DOHH2 (cell line): ENCODE results near the gene CLK3.

ENCODE experiments used
- H3F3A ChIP-seq: fragments of 200-600 bp; sonication (generic), shearing (Covaris generic); 2 replicates; pipeline ENCODE4 v1.6.0; 2016; ENCODE audit warnings: antibody characterized with exemption, mild to moderate bottlenecking; ENCODE audit not compliant: control insufficient read depth, insufficient read depth
- H3K27ac ChIP-seq: fragments of 200-600 bp; sonication (generic); 2 replicates; pipeline ENCODE4 v1.5.1; 2014; ENCODE audit warnings: low read depth, mild to moderate bottlenecking, low read length, moderate library complexity
- H3K27me3 ChIP-seq: fragments of 200-600 bp; sonication (generic); 2 replicates; pipeline ENCODE4 v1.6.1; 2014; ENCODE audit warnings: mild to moderate bottlenecking, low read length, mixed read lengths; ENCODE audit not compliant: control insufficient read depth
- H3K36me3 ChIP-seq: fragments of 200-600 bp; sonication (generic); 2 replicates; pipeline ENCODE4 v1.6.1; 2014; ENCODE audit warnings: mild to moderate bottlenecking, low read length, moderate library complexity, mixed read lengths; ENCODE audit not compliant: control insufficient read depth
- H3K4me1 ChIP-seq: fragments of 200-600 bp; sonication (generic); 2 replicates; pipeline ENCODE4 v1.6.1; 2014; ENCODE audit warnings: mild to moderate bottlenecking, low read length, mixed read lengths; ENCODE audit not compliant: control insufficient read depth
- H3K4me2 ChIP-seq: fragments of 200-600 bp; sonication (generic); 2 replicates; pipeline ENCODE4 v1.6.0; 2014; ENCODE audit warnings: mild to moderate bottlenecking, low read length, moderate library complexity
- H3K4me3 ChIP-seq: fragments of 200-600 bp; sonication (generic); 2 replicates; pipeline ENCODE4 v1.5.1; 2014; ENCODE audit warnings: mild to moderate bottlenecking, low read length, mixed read lengths
- H3K79me2 ChIP-seq: fragments of 200-600 bp; sonication (generic); 2 replicates; pipeline ENCODE4 v1.6.1; 2014; ENCODE audit warnings: mild to moderate bottlenecking, low read length, mixed read lengths; ENCODE audit not compliant: control insufficient read depth
- H3K9me2 ChIP-seq: fragments of 200-600 bp; sonication (generic); replicated peaks from 2 replicates; pipeline ENCODE4 v1.6.1; 2014; ENCODE audit warnings: mild to moderate bottlenecking, low read length, mixed read lengths; ENCODE audit not compliant: control insufficient read depth
- H3K9me3 ChIP-seq: fragments of 200-600 bp; sonication (generic); 2 replicates; pipeline ENCODE4 v1.6.1; 2014; ENCODE audit warnings: antibody characterized with exemption, low read length, mixed read lengths; ENCODE audit not compliant: control insufficient read depth, insufficient read depth
- H4K20me1 ChIP-seq: fragments of 200-600 bp; sonication (generic); 2 replicates; pipeline ENCODE4 v1.6.0; 2014; ENCODE audit warnings: low read depth, mild to moderate bottlenecking, antibody characterized with exemption, low read length, moderate library complexity; ENCODE audit not compliant: control insufficient read depth, insufficient read depth
- EZH2phosphoT487 ChIP-seq: fragments of 200-600 bp; sonication (generic); IDR thresholded peaks from 2 replicates; pipeline ENCODE4 v1.6.1; 2017; ENCODE audit warnings: borderline replicate concordance, mild to moderate bottlenecking, antibody characterized with exemption, low read length, moderate library complexity, mixed read lengths
- TF ChIP-seq, protein P1 (sequence below): fragments of 200-600 bp; sonication (generic); IDR thresholded peaks from one replicate; pipeline ENCODE4 v1.5.1; 2014; ENCODE audit warnings: antibody characterized with exemption, mild to moderate bottlenecking, low read depth, low read length; ENCODE audit not compliant: poor library complexity, severe bottlenecking

The CLK3 gene

DNA sequence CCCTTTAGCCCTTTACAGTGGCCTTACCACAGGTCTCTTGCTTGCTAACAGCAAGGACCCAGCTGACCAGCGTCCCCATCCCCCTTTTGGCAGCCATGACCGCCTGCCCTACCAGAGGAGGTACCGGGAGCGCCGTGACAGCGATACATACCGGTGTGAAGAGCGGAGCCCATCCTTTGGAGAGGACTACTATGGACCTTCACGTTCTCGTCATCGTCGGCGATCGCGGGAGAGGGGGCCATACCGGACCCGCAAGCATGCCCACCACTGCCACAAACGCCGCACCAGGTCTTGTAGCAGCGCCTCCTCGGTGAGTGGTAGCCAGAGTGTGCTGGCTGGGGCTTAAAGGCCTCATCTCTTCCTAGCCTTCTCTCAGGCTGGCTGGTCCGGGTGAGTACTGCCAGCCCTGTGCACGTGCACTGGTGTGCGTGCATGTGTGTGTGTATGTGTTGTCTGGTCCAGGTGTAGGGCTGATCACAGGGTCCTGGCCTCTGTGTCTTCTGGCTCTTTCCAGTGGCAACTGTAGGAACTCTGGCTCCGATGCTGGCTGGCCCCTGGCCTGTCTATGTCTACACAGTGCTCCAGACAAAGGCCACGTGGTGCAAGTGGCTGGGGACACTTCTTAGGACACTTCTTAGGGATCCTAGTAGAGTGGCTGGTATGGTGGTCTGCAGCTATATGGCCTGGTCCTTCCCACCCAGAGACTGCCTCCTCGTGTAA, 4.4 kb downstream of the CLK3 start:
- Histone ChIP-seq H3K79me2 (peaks cover 82% of the 10 kb centered on the region), H3K4me1 (peaks cover 15% of the 10 kb centered on the region), H3K27me3 (no peaks in the 10 kb centered on the region), H4K20me1 (peaks cover 39% of the 10 kb centered on the region), H3K36me3 (peaks cover 91% of the 10 kb centered on the region), H3F3A (peaks cover 2% of the 10 kb centered on the region; the same call in 1 of the 2 replicates), H3K4me3 (no peak overlapping the region), H3K4me2 (no peak overlapping the region), H3K9me2 (no peaks in the 10 kb centered on the region), H3K9me3 (no peaks in the 10 kb centered on the region), H3K27ac (no peak overlapping the region)
- TF ChIP-seq, protein P1, sequence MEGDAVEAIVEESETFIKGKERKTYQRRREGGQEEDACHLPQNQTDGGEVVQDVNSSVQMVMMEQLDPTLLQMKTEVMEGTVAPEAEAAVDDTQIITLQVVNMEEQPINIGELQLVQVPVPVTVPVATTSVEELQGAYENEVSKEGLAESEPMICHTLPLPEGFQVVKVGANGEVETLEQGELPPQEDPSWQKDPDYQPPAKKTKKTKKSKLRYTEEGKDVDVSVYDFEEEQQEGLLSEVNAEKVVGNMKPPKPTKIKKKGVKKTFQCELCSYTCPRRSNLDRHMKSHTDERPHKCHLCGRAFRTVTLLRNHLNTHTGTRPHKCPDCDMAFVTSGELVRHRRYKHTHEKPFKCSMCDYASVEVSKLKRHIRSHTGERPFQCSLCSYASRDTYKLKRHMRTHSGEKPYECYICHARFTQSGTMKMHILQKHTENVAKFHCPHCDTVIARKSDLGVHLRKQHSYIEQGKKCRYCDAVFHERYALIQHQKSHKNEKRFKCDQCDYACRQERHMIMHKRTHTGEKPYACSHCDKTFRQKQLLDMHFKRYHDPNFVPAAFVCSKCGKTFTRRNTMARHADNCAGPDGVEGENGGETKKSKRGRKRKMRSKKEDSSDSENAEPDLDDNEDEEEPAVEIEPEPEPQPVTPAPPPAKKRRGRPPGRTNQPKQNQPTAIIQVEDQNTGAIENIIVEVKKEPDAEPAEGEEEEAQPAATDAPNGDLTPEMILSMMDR: no peak
- TF ChIP-seq EZH2phosphoT487: no peak

DNA sequence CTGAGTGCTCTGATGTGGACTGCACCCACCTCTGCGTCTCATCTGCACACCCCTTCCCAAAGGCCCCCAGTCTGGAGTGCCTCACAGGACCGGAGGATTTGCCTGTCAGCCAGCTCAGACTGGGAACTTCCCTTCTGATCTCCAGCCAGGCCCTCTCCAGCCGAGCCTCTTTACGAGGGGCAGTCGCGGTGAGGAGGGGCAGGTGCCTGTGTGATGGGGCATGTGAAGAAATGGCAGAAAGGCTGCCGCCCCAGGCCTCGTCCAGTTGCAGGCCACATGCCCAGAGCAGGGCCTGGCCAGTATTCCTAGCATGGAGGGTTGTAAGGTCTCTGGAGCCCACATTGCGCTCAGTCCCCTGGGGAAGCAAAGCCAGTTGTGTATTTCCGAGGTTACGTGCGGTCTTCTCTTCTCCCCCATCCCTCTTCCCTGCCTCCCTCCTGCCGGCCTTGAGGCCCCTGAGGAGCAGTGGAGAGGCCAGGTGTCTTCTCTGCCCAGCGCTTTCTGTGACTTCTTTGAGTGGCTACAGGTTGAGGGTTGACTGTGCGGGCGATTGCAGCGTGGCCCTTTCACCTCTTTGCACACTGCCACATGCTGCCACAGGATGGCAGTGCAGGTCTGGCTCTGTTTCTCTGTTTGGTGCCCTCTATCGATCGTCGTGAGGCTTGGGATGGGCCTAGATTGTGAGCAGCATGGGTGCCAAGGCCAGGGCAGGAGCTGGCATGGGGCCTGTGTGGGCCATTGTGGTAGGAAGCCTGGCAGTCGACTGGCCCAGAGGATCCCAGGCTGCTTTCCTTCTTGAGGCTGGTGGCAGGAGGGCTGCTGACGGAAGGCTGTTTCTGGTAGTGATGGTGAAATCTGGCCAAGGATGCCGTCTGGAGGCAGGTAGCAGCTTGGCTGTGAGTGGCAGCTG, 5.3 kb downstream of the CLK3 start:
- Histone ChIP-seq H3K36me3 (peaks cover 97% of the 10 kb centered on the region), H3K9me3 (no peaks in the 10 kb centered on the region), H3K4me2 (no peak overlapping the region), H4K20me1 (peaks cover 39% of the 10 kb centered on the region), H3K4me1 (peaks cover 15% of the 10 kb centered on the region), H3K9me2 (no peaks in the 10 kb centered on the region), H3K4me3 (no peak overlapping the region), H3K27me3 (no peaks in the 10 kb centered on the region), H3K27ac (no peak overlapping the region), H3K79me2 (peaks cover 76% of the 10 kb centered on the region), H3F3A (no peaks in the 10 kb centered on the region)
- TF ChIP-seq EZH2phosphoT487: no peak
- TF ChIP-seq, protein P1: peak; percentile 100

DNA sequence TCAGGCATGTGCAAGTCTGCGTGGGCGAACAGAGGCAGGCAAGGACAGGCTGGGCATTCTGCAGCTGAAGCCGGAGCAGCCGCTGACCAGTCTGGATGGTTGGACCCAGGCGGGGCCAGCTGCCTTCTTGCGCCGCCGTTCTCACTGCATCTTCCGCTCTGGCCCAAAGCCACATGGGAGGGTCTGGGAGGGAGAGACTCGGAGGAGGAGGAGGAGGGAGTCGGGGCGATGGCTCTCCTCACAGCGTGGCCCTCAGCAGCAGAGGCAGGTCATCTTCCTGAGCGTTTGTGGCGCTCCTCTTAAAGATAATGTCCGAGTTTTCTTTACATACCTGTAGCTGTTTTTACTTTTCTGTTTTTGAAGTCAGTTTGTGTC, 5.9 kb downstream of the CLK3 start:
- Histone ChIP-seq H3F3A (no peaks in the 10 kb centered on the region), H3K9me3 (no peaks in the 10 kb centered on the region), H3K27me3 (no peaks in the 10 kb centered on the region), H3K4me2 (no peak overlapping the region), H3K27ac (no peak overlapping the region), H3K4me1 (peaks cover 14% of the 10 kb centered on the region), H3K36me3 (peaks cover 97% of the 10 kb centered on the region), H3K79me2 (peaks cover 70% of the 10 kb centered on the region), H3K9me2 (no peaks in the 10 kb centered on the region), H4K20me1 (peaks cover 35% of the 10 kb centered on the region), H3K4me3 (no peak overlapping the region)
- TF ChIP-seq EZH2phosphoT487: no peak
- TF ChIP-seq, protein P1: no peak
